Gastroesophageal sphincter (tissue), 3 donors: Measurements from ENCODE around the gene DCAF7.

ENCODE experiments used
- EP300 ChIP-seq: sonication (generic); formaldehyde crosslinking; IDR thresholded peaks from one replicate; pipeline ENCODE4 v1.6.1; 2017; ENCODE audit warnings: antibody characterized with exemption, mild to moderate bottlenecking
- POLR2A ChIP-seq, 2 donors: fragments of 450-650 bp; IDR thresholded peaks; one replicate each; pipeline ENCODE4 v1.6.1; 2017; ENCODE audit warnings: antibody characterized with exemption in 2 of 2, mild to moderate bottlenecking in 2 of 2, moderate library complexity in 1 of 2
- POLR2AphosphoS5 ChIP-seq: sonication (generic); formaldehyde crosslinking; IDR thresholded peaks from one replicate; pipeline ENCODE4 v1.6.1; 2017; ENCODE audit warnings: antibody characterized with exemption
- TF ChIP-seq, protein P1 (sequence below), 4 experiments: fragments of 200-600 bp in 2 of 4; fragments of 450-650 bp in 2 of 4; sonication (generic) in 1 of 4; IDR thresholded peaks; one replicate each; pipeline ENCODE4 v1.5.1; 2017 to 2019; ENCODE audit warnings: antibody characterized with exemption in 4 of 4, mild to moderate bottlenecking in 2 of 4, moderate library complexity in 2 of 4

DNA sequence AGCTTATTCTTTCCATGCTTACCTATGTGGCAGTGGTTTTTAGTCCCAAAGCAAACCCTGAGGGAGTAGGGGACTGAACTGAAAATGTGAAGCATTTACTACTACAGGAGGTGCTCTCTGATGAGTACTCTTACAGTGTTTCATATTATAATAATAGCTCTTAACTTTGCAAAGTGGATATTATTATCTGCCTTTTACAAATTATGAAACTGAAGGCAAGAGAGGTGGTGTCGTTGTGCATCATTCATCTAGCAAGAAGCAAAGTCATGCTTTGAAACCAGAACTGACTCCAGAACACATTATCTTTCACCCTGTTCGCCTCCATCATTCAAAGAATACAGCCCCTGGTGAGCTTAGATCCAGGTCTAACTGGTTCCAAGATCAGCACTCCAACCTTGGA lies 35.3 kb upstream of the DCAF7 start:
- TF ChIP-seq POLR2AphosphoS5 (no peak), POLR2A (IDR thresholded peaks at IDR 0.05) (no peak), EP300 (no peak)
- TF ChIP-seq, protein P1, sequence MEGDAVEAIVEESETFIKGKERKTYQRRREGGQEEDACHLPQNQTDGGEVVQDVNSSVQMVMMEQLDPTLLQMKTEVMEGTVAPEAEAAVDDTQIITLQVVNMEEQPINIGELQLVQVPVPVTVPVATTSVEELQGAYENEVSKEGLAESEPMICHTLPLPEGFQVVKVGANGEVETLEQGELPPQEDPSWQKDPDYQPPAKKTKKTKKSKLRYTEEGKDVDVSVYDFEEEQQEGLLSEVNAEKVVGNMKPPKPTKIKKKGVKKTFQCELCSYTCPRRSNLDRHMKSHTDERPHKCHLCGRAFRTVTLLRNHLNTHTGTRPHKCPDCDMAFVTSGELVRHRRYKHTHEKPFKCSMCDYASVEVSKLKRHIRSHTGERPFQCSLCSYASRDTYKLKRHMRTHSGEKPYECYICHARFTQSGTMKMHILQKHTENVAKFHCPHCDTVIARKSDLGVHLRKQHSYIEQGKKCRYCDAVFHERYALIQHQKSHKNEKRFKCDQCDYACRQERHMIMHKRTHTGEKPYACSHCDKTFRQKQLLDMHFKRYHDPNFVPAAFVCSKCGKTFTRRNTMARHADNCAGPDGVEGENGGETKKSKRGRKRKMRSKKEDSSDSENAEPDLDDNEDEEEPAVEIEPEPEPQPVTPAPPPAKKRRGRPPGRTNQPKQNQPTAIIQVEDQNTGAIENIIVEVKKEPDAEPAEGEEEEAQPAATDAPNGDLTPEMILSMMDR (IDR thresholded peaks at IDR 0.05), result no peak
